ENCODE results near the gene PSME3. TPM values are rescaled to one million over a fixed set of nuclear protein-coding genes. Genes with fewer than 3 reads are reported as not detected.
"Not testable (repeated sequence)": the region's sequence is repeated elsewhere in the genome, so short reads cannot be mapped to it uniquely, and the experiment has no call there.

PSME3 gene
- polyA plus RNA-seq, 1 of the 3 experiments (the other 2 are of a cell fraction), result 139 TPM

- H3K4me1 ChIP-seq (ENCODE audit: control insufficient read depth in 1 of 2, insufficient read depth in 2 of 2, low read depth in 1 of 2, low read length in 1 of 2), result no peaks in the 10 kb centered on the region
- H3K79me2 ChIP-seq (ENCODE audit: insufficient read depth), result no peaks in the 10 kb centered on the region
- no peaks in the 10 kb centered on the region for H3K36me3 ChIP-seq (replicated peaks in 1 of 2; ENCODE audit: control insufficient read depth in 1 of 2, insufficient read depth in 2 of 2, low read length in 1 of 2)
- DNase-seq, result no peak
- H3K9me2 ChIP-seq, result no peaks in the 10 kb centered on the region
- ChIA-PET POLR2A (interaction anchor here (0.6 kb wide), 1 partner anchor 54 kb away, joined by 3 read pairs; no protein-coding TSS in a partner anchor), CTCF (interaction anchor here (1.2 to 1.6 kb wide), 3 partner anchors 34 to 59 kb away, joined by 3 read pairs; partner anchors contain the start of gene AOC2)
- no peaks in the 10 kb centered on the region for H3K9me3 ChIP-seq
- no peak for TF ChIP-seq MXI1 (IDR thresholded peaks at IDR 0.05; ENCODE audit: low read depth, low read length)
- TF ChIP-seq NFIC (IDR thresholded peaks at IDR 0.05; ENCODE audit: borderline replicate concordance), result no peak
- no peak for TF ChIP-seq ELF1 (IDR thresholded peaks at IDR 0.05)
- TF ChIP-seq EZH2phosphoT487 (IDR thresholded peaks at IDR 0.05; ENCODE audit: borderline replicate concordance, low read depth), result no peak
- no peak for TF ChIP-seq PBX3 (IDR thresholded peaks at IDR 0.05)
- no peak for TF ChIP-seq RFX5 (IDR thresholded peaks at IDR 0.05; ENCODE audit: low read length)
- H3K27ac ChIP-seq (ENCODE audit: low read depth in 2 of 2, low read length in 1 of 2), result no peak overlapping the region
- H3K27me3 ChIP-seq (ENCODE audit: insufficient read depth), result peaks cover 34% of the 10 kb centered on the region
- H3K4me3 ChIP-seq (ENCODE audit: low read depth in 2 of 2, low read length in 1 of 2), result no peak overlapping the region
- no peak overlapping the region for H3K4me2 ChIP-seq
- no peak overlapping the region for H3K9ac ChIP-seq
- H4K20me1 ChIP-seq (ENCODE audit: insufficient read depth), result no peaks in the 10 kb centered on the region
- 56% methylated on average over 7 of the region's 8 CpGs for WGBS (ENCODE audit: low lambda C conversion rate)
- H2AFZ ChIP-seq (ENCODE audit: low read depth), result no peak overlapping the region
- H3F3A ChIP-seq (replicated peaks; ENCODE audit: insufficient read depth), result no peaks in the 10 kb centered on the region
Measured at GRCh38 chr17:42878924-42879595, 45.9 kb downstream of the PSME3 start.

GRCh38 chr17:42879596-42879985, 46.4 kb downstream of the PSME3 start:
- Histone ChIP-seq H4K20me1 (ENCODE audit: insufficient read depth) (no peaks in the 10 kb centered on the region), H3K27ac (ENCODE audit: low read depth in 2 of 2, low read length in 1 of 2) (no peak overlapping the region), H3K9me3 (no peaks in the 10 kb centered on the region), H2AFZ (ENCODE audit: low read depth) (no peak overlapping the region), H3K79me2 (ENCODE audit: insufficient read depth) (no peaks in the 10 kb centered on the region), H3F3A (replicated peaks; ENCODE audit: insufficient read depth) (no peaks in the 10 kb centered on the region), H3K36me3 (replicated peaks in 1 of 2; ENCODE audit: control insufficient read depth in 1 of 2, insufficient read depth in 2 of 2, low read length in 1 of 2) (no peaks in the 10 kb centered on the region), H3K9me2 (no peaks in the 10 kb centered on the region), H3K4me2 (no peak overlapping the region), H3K27me3 (ENCODE audit: insufficient read depth) (peaks cover 34% of the 10 kb centered on the region), H3K4me3 (ENCODE audit: low read depth in 2 of 2, low read length in 1 of 2) (no peak overlapping the region), H3K9ac (no peak overlapping the region), H3K4me1 (ENCODE audit: control insufficient read depth in 1 of 2, insufficient read depth in 2 of 2, low read depth in 1 of 2, low read length in 1 of 2) (no peaks in the 10 kb centered on the region)
- ChIA-PET POLR2A (interaction anchor here (0.6 kb wide), 1 partner anchor 54 kb away, joined by 3 read pairs; no protein-coding TSS in a partner anchor), CTCF (interaction anchor here (1.1 to 1.6 kb wide), 4 partner anchors 26 to 59 kb away, joined by 3 read pairs; partner anchors contain the start of gene AOC2)
- WGBS (ENCODE audit: low lambda C conversion rate), result 42% methylated on average over 6 of the region's 6 CpGs
- TF ChIP-seq PBX3 (IDR thresholded peaks at IDR 0.05), result no peak
- DNase-seq, result no peak

- Histone ChIP-seq H3K4me3 (ENCODE audit: low read depth in 2 of 2, low read length in 1 of 2) (no peak overlapping the region), H3K9me2 (no peaks in the 10 kb centered on the region), H3K9me3 (no peaks in the 10 kb centered on the region), H3K4me2 (no peak overlapping the region), H2AFZ (ENCODE audit: low read depth) (no peak overlapping the region), H3F3A (replicated peaks; ENCODE audit: insufficient read depth) (no peaks in the 10 kb centered on the region), H3K79me2 (ENCODE audit: insufficient read depth) (no peaks in the 10 kb centered on the region), H3K9ac (no peak overlapping the region), H3K27me3 (ENCODE audit: insufficient read depth) (peaks cover 33% of the 10 kb centered on the region), H3K36me3 (replicated peaks in 1 of 2; ENCODE audit: control insufficient read depth in 1 of 2, insufficient read depth in 2 of 2, low read length in 1 of 2) (no peaks in the 10 kb centered on the region), H3K27ac (ENCODE audit: low read depth in 2 of 2, low read length in 1 of 2) (no peak overlapping the region), H3K4me1 (ENCODE audit: control insufficient read depth in 1 of 2, insufficient read depth in 2 of 2, low read depth in 1 of 2, low read length in 1 of 2) (no peaks in the 10 kb centered on the region), H4K20me1 (ENCODE audit: insufficient read depth) (no peaks in the 10 kb centered on the region)
- ChIA-PET CTCF (interaction anchor here (0.7 to 1.3 kb wide), 3 partner anchors 9 to 37 kb away, joined by 3 read pairs; no protein-coding TSS in a partner anchor), POLR2A (interaction anchor here (1.0 kb wide), 1 partner anchor 113 kb away, joined by 4 read pairs; no protein-coding TSS in a partner anchor)
- TF ChIP-seq RXRA (IDR thresholded peaks at IDR 0.05; ENCODE audit: borderline replicate concordance, low read depth), result no peak
- no peak for TF ChIP-seq TEAD4 (IDR thresholded peaks at IDR 0.05; ENCODE audit: borderline replicate concordance, insufficient read depth)
- TF ChIP-seq TCF12 (IDR thresholded peaks at IDR 0.05), result no peak
- TF ChIP-seq EZH2phosphoT487 (IDR thresholded peaks at IDR 0.05; ENCODE audit: borderline replicate concordance, low read depth), result no peak
- WGBS (ENCODE audit: low lambda C conversion rate), result 45% methylated on average over 5 of the region's 5 CpGs
- no peak for DNase-seq
Measured at GRCh38 chr17:42880776-42881310, 47.6 kb downstream of the PSME3 start.

- H4K20me1 ChIP-seq (ENCODE audit: insufficient read depth); H3K27ac ChIP-seq (ENCODE audit: low read depth in 2 of 2, low read length in 1 of 2); H3K79me2 ChIP-seq (ENCODE audit: insufficient read depth); POLR2A ChIA-PET; H3K4me3 ChIP-seq (ENCODE audit: low read depth in 2 of 2, low read length in 1 of 2); CTCF ChIA-PET; H3F3A ChIP-seq (replicated peaks; ENCODE audit: insufficient read depth); H3K9me2 ChIP-seq; H3K9me3 ChIP-seq; DNase-seq; H3K4me2 ChIP-seq; H3K9ac ChIP-seq; H3K4me1 ChIP-seq (ENCODE audit: control insufficient read depth in 1 of 2, insufficient read depth in 2 of 2, low read depth in 1 of 2, low read length in 1 of 2); H3K36me3 ChIP-seq (replicated peaks in 1 of 2; ENCODE audit: control insufficient read depth in 1 of 2, insufficient read depth in 2 of 2, low read length in 1 of 2); H2AFZ ChIP-seq (ENCODE audit: low read depth): not testable (repeated sequence)
- WGBS (ENCODE audit: low lambda C conversion rate), result 70% methylated on average over 6 of the region's 6 CpGs
- H3K27me3 ChIP-seq (ENCODE audit: insufficient read depth), result peaks cover 24% of the 10 kb centered on the region
Measured at GRCh38 chr17:42881706-42882105, 48.5 kb downstream of the PSME3 start.
